Measurements from ENCODE around the gene OR11G2.
"Not testable (repeated sequence)": the region's sequence is repeated elsewhere in the genome, so short reads cannot be mapped to it uniquely, and the experiment has no call there.

OR11G2 gene, protein sequence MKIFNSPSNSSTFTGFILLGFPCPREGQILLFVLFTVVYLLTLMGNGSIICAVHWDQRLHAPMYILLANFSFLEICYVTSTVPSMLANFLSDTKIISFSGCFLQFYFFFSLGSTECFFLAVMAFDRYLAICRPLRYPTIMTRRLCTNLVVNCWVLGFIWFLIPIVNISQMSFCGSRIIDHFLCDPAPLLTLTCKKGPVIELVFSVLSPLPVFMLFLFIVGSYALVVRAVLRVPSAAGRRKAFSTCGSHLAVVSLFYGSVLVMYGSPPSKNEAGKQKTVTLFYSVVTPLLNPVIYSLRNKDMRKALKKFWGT

GRCh38 chr14:20190596-20190995 is at the start of gene OR11G2:
Gene OR11G2 (plus strand): TSS chr14:20190896. CDS start chr14:20197438, 6,542 bp downstream.
- DNase-seq, result no peak

- no peak for DNase-seq
These were observed 46.8 kb upstream of the OR11G2 start for GRCh38 chr14:20143911-20144310.

DNA sequence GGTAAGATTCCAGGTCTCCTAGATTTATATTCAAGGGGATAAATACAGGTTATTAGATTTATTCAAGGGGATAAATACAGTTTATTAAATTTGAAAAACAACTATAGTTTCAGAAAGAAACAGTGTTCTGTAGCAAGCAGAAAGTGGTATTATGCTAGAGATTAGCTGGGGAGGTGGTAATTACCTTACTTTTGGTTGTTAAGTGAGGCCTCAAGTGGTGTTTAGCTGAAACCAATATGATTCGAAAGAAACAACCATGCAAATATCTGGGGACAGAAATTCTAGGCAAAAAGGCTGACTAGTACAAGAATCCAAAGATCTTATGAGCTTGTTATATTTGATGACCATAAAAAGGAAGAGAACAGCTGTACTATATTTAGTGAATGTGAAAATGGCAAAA is 45.9 kb upstream of the OR11G2 start:
- no peak for DNase-seq

GRCh38 chr14:20164462-20164861 is 26.2 kb upstream of the OR11G2 start:
- no peak for DNase-seq

DNA sequence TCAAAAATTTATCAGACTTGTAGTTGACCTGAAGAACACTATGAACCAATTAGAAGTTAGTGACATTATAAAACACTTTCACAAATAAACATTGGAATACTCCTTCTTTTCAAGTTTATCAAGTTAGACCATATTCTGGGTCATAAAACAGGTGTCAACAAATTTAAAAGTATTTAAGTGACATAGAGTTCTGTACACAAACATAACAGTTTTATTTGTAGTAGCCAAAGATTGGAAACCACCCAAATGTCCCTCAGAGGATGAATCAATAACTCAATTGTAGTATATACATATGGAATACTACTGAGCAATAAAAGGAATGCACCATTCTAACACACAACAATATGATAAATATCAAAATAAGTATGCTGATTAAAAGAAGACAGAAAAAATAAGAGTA is 23.6 kb upstream of the OR11G2 start:
- DNase-seq, result no peak

GRCh38 chr14:20169852-20170251 is 20.8 kb upstream of the OR11G2 start:
- DNase-seq, result not testable (repeated sequence)

DNA sequence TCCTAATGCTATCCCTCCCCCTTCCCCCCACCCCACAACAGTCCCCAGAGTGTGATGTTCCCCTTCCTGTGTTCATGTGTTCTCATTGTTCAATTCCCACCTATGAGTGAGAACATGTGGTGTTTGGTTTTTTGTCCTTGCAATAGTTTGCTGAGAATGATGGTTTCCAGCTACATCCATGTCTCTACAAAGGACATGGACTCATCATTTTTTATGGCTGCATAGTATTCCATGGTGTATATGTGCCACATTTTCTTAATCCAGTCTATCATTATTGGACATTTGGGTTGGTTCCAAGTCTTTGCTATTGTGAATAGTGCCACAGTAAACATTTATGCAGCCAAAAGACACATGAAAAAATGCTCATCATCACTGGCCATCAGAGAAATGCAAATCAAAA is 16.5 kb upstream of the OR11G2 start:
- DNase-seq, result not testable (repeated sequence)

DNA sequence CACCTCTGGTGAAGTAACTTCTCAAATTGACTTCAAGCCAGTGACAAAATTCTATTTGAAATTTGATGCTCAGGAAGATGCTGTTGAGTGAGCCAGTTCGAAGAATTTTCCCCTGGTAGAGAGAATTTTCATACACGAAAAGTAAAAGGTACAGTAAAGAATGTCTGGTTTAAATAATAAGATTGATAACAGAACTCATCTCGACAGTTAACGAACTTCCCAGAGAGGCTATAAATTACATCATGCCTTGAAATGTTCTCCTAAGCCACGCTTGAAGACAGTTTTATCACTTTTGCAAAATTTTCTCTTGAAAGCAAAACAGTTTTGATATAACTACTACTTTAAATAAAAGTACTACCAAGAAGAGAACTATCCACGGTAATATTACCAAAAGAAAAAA is 14.4 kb upstream of the OR11G2 start:
- no peak for DNase-seq

- no peak for DNase-seq
These were observed 13.2 kb upstream of the OR11G2 start for GRCh38 chr14:20177433-20177974.

DNA sequence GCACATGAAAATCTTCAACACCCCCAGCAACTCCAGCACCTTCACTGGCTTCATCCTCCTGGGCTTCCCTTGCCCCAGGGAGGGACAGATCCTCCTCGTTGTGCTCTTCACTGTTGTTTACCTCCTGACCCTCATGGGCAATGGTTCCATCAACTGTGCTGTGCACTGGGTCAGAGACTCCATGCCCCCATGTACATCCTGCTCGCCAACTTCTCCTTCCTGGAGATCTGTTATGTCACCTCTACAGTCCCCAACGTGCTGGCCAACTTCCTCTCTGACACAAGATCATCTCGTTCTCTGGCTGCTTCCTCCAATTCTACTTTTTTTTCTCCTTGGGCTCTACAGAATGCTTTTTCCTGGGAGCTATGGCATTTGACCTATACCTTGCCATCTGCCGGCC is 11.5 kb upstream of the OR11G2 start:
- DNase-seq, result no peak

DNA sequence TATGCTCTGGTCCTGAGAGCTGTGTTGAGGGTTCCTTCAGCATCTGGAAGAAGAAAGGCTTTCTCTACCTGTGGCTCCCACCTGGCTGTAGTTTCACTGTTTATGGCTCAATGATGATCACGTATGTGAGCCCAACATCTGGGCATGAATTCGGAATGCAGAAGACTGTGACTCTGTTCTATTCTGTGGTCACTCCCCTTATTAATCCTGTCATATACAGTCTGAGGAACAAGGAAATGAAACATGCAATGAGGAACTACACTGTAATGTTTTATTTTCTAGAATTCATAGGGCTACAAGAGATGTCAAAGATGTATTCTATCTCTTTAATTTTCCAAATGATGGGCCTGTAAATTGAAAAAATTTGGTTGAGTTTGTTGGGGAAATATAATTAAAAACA is 10.8 kb upstream of the OR11G2 start:
- DNase-seq, result no peak

DNA sequence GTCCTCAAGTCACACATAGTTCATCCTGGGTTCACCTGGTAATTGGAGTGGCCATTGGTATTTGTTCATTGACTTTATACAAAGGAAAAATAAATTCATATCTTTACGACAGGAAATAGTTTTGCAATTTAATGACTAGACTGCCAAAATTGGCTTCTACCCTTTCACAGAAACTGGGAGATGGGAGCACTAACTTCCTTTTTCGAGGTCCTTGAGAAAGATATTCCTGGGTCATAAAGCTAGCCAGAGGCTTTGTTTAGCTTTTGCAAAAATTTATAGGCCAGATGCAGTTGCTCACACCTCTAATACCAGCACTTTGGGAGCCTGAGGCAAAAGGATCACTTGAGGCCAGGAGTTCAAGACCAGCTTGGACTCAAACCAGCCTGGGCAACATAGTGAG is 10.2 kb upstream of the OR11G2 start:
- DNase-seq, result no peak

DNA sequence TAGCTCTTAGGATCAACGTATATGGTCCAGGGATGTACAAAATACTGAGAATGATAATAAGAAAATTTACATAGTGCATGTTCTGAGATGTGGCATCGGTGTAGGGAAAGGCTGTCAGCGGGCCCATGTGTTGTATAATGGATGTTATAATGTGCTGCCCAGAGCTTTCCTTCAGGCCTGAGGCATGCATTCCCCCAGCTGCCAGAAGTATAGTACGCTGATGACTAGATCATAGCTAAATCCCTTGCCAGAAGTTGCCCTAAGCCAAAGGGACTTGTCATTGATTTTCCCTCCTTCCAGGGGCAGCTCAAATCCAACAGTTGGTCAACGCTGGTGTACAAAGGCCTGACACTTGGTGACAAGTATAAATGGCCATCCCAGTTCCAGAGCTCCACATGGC is 6.5 kb upstream of the OR11G2 start:
- DNase-seq, result no peak

DNA sequence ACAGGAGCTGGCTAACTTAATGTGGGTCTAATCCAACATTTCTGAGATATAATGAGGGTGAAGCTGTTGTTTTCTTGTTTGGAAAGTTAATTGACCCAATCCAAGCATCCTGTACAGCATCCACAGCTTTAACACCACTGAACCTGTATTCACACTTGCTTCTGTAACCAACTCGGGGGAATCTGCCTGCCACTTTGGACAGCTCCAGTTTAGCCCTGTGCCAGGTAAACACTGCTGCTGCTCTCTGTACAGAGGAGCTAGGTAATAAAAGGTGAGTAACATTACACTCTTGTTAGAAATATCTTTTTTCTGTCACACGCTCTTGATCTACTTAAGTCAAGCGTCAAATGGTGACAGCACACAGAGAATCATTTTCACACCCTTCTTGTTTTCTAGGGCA is 700 bp downstream of the OR11G2 start:
- no peak for DNase-seq

- DNase-seq, result no peak
These were observed 3.4 kb downstream of the OR11G2 start for GRCh38 chr14:20194101-20194500.

GRCh38 chr14:20195170-20195569 is 4.5 kb downstream of the OR11G2 start:
- not testable (repeated sequence) for DNase-seq

- DNase-seq, result peak; percentile 3
These were observed 5.2 kb downstream of the OR11G2 start for GRCh38 chr14:20195911-20196310.

- no peak for DNase-seq
These were observed 6.8 kb downstream of the OR11G2 start for GRCh38 chr14:20197459-20197858.

DNA sequence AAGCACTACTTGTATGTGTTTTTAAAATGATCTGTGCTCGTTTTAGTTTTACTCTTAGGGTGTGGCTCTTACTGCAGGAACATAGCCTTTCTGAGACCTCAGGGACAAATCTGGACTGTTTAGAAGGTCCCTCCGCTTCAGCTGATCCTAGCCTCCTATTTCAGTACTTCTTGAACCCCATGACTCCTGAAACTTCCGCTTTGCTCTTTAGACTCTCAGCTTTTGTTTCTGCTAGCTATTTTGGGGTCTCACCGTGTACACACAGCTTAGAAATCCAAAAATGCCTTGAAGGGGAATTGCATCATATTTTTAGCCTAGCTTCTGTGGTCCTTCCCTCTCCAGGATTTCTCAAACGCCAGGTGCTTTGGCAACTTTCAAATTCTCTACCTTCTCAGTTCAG is 8.3 kb downstream of the OR11G2 start:
- no peak for DNase-seq

DNA sequence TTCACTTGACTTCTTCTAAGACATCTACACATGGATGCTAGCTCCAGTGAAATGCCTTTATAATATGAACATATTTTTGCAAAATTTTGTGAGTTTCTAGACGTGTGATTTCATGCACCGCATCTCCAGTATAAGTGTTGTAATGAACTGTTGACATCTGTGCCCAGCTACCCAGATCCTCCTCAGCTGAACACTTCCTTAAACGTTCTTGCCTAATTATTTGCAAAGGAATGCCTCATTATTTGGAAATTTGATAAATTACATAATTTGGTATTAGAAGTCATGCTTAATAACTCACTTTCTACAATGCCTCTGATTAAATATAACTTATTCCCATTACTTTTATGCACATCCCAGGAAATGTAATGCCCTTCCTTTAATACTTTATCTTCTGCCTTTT is 14.0 kb downstream of the OR11G2 start:
- DNase-seq, result no peak

DNA sequence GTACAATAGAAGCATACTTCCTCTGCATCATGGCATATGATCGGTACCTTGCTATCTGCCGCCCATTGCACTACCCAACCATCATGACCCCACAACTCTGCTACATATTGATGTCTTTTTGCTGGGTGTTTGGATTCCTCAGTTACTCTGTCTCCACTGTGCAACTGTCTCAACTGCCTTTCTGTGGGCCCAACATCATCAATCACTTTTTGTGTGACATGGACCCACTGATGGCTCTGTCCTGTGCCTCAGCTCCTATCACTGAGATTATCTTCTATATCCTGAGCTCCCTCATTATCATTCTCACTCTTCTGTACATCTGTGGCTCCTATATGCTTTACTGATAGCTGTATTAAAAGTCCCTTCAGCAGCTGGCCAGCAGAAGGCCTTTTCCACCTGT is 18.9 kb downstream of the OR11G2 start:
- no peak for DNase-seq

- not testable (repeated sequence) for DNase-seq
These were observed 21.7 kb downstream of the OR11G2 start for GRCh38 chr14:20212406-20212805.

DNA sequence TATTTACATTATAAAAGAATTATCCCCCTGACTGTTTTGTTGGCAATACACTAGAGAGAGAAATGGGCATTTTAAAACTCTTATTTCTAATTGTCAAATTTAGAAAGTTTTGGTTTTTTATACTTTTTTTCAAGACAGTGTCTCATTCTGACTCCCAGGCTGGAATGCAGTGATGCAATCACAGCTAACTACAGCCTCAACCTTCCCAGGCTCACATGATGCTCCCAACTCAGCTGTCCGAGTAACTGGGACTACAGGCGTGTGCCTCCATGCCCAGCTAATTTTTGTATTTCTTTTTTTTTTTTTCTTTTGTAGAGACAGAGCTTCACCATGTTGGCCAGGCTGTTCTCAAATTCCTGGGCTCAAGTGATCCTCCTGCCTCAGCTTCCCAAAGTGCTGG is 24.5 kb downstream of the OR11G2 start:
- no peak for DNase-seq

GRCh38 chr14:20219033-20219432 is 28.3 kb downstream of the OR11G2 start:
- DNase-seq, result no peak

GRCh38 chr14:20223410-20223809 is 32.7 kb downstream of the OR11G2 start, which contains the start of gene OR11H6:
Gene OR11H6 (plus strand): TSS chr14:20223710. CDS start chr14:20223710, 0 bp downstream.
- no peak for DNase-seq

Measured in NCI-H526 treated with DMSO at 0.1 percent for 48 hours (cell line).